Endodermal cell (in vitro differentiated cells): Measurements from ENCODE around the gene SMIM38. TPM values are rescaled to one million over a fixed set of nuclear protein-coding genes. Genes with fewer than 3 reads are reported as not detected.

Source experiments
- DNase-seq: peaks from one replicate; pipeline ENCODE4 v3.0.0-alpha.2; 2017
- H3K27ac ChIP-seq: 2 replicates; pipeline ENCODE4 v1.5.1; 2013; ENCODE audit warnings: mild to moderate bottlenecking, low read depth, low read length, moderate library complexity
- H3K27me3 ChIP-seq: 2 replicates; pipeline ENCODE4 v1.6.1; 2013; ENCODE audit warnings: mild to moderate bottlenecking, low read length, moderate library complexity; ENCODE audit not compliant: insufficient read depth, control insufficient read depth, poor library complexity, severe bottlenecking
- H3K36me3 ChIP-seq: 2 replicates; pipeline ENCODE4 v1.7.0; 2013; ENCODE audit warnings: mild to moderate bottlenecking, low read length, moderate library complexity; ENCODE audit not compliant: control insufficient read depth, insufficient read depth
- H3K4me1 ChIP-seq: one replicate; pipeline ENCODE4 v1.7.0; 2013; ENCODE audit warnings: low read length; ENCODE audit not compliant: control insufficient read depth, insufficient read depth
- H3K4me3 ChIP-seq: 2 replicates; pipeline ENCODE4 v1.5.1; 2013; ENCODE audit warnings: mild to moderate bottlenecking, low read length, moderate library complexity
- H3K9ac ChIP-seq: 2 replicates; pipeline ENCODE4 v1.6.1; 2013; ENCODE audit warnings: mild to moderate bottlenecking, low read length, moderate library complexity; ENCODE audit not compliant: poor library complexity, severe bottlenecking; ENCODE audit errors: extremely low read depth
- H3K9me3 ChIP-seq: 2 replicates; pipeline ENCODE4 v1.6.1; 2013; ENCODE audit warnings: mild to moderate bottlenecking, low read length, moderate library complexity; ENCODE audit not compliant: control insufficient read depth
- H3K27ac Mint-ChIP-seq: 2 replicates; pipeline ENCODE4 v1.8.0; 2020; ENCODE audit warnings: mixed read lengths
- H3K27me3 Mint-ChIP-seq: 2 replicates; pipeline ENCODE4 v1.8.0; 2021; ENCODE audit warnings: mild to moderate bottlenecking, mixed read lengths; ENCODE audit not compliant: insufficient read depth
- H3K36me3 Mint-ChIP-seq: 2 replicates; pipeline ENCODE4 v1.8.0; 2020; ENCODE audit warnings: low read depth, mixed read lengths
- H3K4me1 Mint-ChIP-seq: 2 replicates; pipeline ENCODE4 v1.8.0; 2020; ENCODE audit warnings: mixed read lengths
- H3K4me3 Mint-ChIP-seq: 2 replicates; pipeline ENCODE4 v1.8.0; 2020; ENCODE audit warnings: mild to moderate bottlenecking, moderate library complexity, mixed read lengths
- H3K9me3 Mint-ChIP-seq: 2 replicates; pipeline ENCODE4 v1.8.0; 2020; ENCODE audit warnings: mild to moderate bottlenecking, mixed read lengths
- CTCF ChIP-seq: fragments of 200-600 bp; sonication (generic); conservative IDR thresholded peaks from 2 replicates; pipeline ENCODE4 v1.5.0; 2021; ENCODE audit warnings: antibody characterized with exemption, mild to moderate bottlenecking
- WGBS, 2 experiments: methylation state at CpG; one replicate each; pipeline versions ENCODE4 v1.1.5 to v1.1.7; 2013; ENCODE audit warnings: missing lambda C conversion rate in 2 of 2, mixed read lengths in 1 of 2; ENCODE audit not compliant: insufficient coverage in 1 of 2, insufficient read length in 1 of 2; 5-methylcytosine and 5-hydroxymethylcytosine counted together
- total RNA-seq, 2 donors: library from RNA; stranded (reverse); fragmentation: NEBNext Ultra II Directional in 1 of 2; extraction: Animal tissue kit (Norgen Biotek cat#: 25700) in 1 of 2; gene quantifications; 2 replicates in 1 of 2; 3 replicates in 1 of 2; pipeline ENCODE4 v1.2.1, GENCODE V29; 2021

The SMIM38 gene
- total RNA-seq, 2 donors from 2014 or later, result 0.20 to 0.64 TPM

GRCh38 chr11:69202511-69203221, 46.9 kb downstream of the SMIM38 start:
- H3K4me1 Mint-ChIP-seq, result no peaks in the 10 kb centered on the region
- Histone ChIP-seq H3K4me1 (no peaks in the 10 kb centered on the region), H3K27ac (no peak overlapping the region), H3K9me3 (no peaks in the 10 kb centered on the region), H3K27me3 (no peaks in the 10 kb centered on the region), H3K4me3 (no peak overlapping the region), H3K9ac (no peak overlapping the region), H3K36me3 (no peaks in the 10 kb centered on the region)
- no peak overlapping the region for H3K27ac Mint-ChIP-seq
- 90 to 91% methylated on average over 8 to 25 of the region's 25 CpGs for WGBS, 2 experiments
- no peaks in the 10 kb centered on the region for H3K36me3 Mint-ChIP-seq
- peaks cover 3% of the 10 kb centered on the region for H3K27me3 Mint-ChIP-seq
- TF ChIP-seq CTCF, result no peak
- H3K9me3 Mint-ChIP-seq, result no peaks in the 10 kb centered on the region
- no peak overlapping the region for H3K4me3 Mint-ChIP-seq
- DNase-seq, result peak; percentile 32

- H3K4me1 Mint-ChIP-seq, result no peaks in the 10 kb centered on the region
- Histone ChIP-seq H3K9me3 (no peaks in the 10 kb centered on the region), H3K4me1 (no peaks in the 10 kb centered on the region), H3K27ac (no peak overlapping the region), H3K9ac (no peak overlapping the region), H3K36me3 (no peaks in the 10 kb centered on the region), H3K27me3 (no peaks in the 10 kb centered on the region), H3K4me3 (no peak overlapping the region)
- TF ChIP-seq CTCF, result no peak
- no peak overlapping the region for H3K27ac Mint-ChIP-seq
- peak; percentile 3 for DNase-seq
- H3K9me3 Mint-ChIP-seq, result peaks cover 3% of the 10 kb centered on the region
- no peak overlapping the region for H3K4me3 Mint-ChIP-seq
- no peaks in the 10 kb centered on the region for H3K36me3 Mint-ChIP-seq
- H3K27me3 Mint-ChIP-seq, result no peaks in the 10 kb centered on the region
- 89 to 90% methylated on average over 11 to 16 of the region's 16 CpGs for WGBS, 2 experiments
Measured at GRCh38 chr11:69203381-69203780, 47.6 kb downstream of the SMIM38 start.

GRCh38 chr11:69203901-69204245, 48.1 kb downstream of the SMIM38 start:
- 92 to 93% methylated on average over 5 to 8 of the region's 8 CpGs for WGBS, 2 experiments
- H3K9me3 ChIP-seq, result no peaks in the 10 kb centered on the region
- peak; percentile 26 for DNase-seq
- Mint-ChIP-seq H3K27me3 (no peaks in the 10 kb centered on the region), H3K4me3 (no peak overlapping the region), H3K36me3 (no peaks in the 10 kb centered on the region), H3K27ac (no peak overlapping the region), H3K9me3 (peaks cover 3% of the 10 kb centered on the region), H3K4me1 (no peaks in the 10 kb centered on the region)
- no peaks in the 10 kb centered on the region for H3K27me3 ChIP-seq
- H3K27ac ChIP-seq, result no peak overlapping the region
- no peaks in the 10 kb centered on the region for H3K36me3 ChIP-seq
- no peaks in the 10 kb centered on the region for H3K4me1 ChIP-seq
- no peak overlapping the region for H3K4me3 ChIP-seq
- H3K9ac ChIP-seq, result no peak overlapping the region
- TF ChIP-seq CTCF, result no peak
